HG02981 (cell line): Measurements from ENCODE around the gene RETREG2.

Experiments used
- ATAC-seq: cut with Tn5 transposase; IDR thresholded peaks from one replicate; pipeline ENCODE4 v1.9.1; 2021; ENCODE audit warnings: mild to moderate bottlenecking, moderate library complexity; ENCODE audit not compliant: unreplicated experiment

The RETREG2 gene

GRCh38 chr2:219177552-219178376 is at the start of gene RETREG2:
RETREG2 (plus strand) TSS chr2:219178275; CDS start chr2:219178353, 78 bp downstream.
- ATAC-seq: peak; percentile 39

- ATAC-seq: no peak
These were observed 49.7 kb upstream of the RETREG2 start for GRCh38 chr2:219128396-219128795.

- ATAC-seq: no peak
These were observed 48.5 kb upstream of the RETREG2 start for GRCh38 chr2:219129589-219129988.

- no peak for ATAC-seq
These were observed 46.7 kb upstream of the RETREG2 start for GRCh38 chr2:219131327-219131726.

DNA sequence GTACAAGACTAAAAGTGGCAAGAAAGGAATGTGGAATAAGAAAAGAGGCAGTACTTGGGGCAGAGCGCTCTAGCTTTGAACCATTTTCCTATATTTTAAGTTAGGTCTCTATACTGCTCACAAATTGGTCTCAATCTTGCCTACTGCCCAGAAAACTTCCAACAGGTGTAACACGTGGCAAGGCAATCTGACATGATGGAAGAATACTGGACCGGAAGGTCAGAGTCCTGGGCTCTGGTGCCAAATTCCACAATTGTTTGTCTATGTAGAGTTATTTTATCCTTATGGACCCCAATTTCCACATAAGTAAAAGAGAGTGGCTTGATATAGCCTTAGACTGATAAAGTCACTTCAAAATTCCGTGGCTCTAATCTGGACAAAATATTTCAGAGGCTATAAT is 46.3 kb upstream of the RETREG2 start:
- no peak for ATAC-seq

GRCh38 chr2:219133976-219134375 is 44.1 kb upstream of the RETREG2 start:
- ATAC-seq: no peak

DNA sequence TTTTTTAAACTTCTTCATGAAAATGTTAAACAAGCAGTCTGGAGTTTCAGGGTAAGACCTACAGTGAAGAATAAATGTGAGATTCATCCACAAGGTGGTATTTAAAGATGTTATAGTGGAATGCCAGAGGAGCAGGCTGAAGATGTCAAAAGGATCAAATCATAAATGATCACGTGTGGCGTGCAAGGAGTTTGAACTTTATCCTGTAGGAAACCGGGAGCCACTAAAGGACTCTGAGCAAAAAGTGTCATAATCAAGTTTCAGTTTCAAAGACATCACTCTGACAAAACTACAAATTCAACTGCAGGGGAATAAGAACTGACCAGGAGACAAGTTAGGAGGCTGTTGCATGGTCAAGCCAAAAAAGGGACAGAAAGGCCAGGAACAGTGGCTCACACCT is 37.4 kb upstream of the RETREG2 start:
- no peak for ATAC-seq

DNA sequence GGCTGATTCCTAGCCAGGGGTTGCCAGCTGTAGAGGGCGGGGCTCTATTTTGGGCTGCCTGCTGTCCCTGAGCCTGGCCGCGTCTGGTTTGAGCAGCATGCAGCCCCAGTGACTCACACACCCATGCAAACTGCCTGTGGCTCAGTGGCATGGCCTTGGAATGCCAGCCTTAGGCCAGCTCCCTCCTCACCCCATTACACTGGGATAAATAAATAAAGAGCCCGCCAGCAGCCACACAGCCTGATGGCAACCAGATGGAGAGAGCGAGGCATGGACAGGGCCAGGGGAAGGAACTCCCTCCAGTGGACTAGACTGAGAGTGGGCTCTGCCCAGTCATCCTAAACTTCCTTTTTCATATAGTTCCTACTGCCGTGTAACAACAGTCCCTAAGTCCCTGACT is 35.7 kb upstream of the RETREG2 start:
- no peak for ATAC-seq

- no peak for ATAC-seq
These were observed 28.4 kb upstream of the RETREG2 start for GRCh38 chr2:219149667-219150066.

- ATAC-seq: no peak
These were observed 22.9 kb upstream of the RETREG2 start for GRCh38 chr2:219155054-219155644.

DNA sequence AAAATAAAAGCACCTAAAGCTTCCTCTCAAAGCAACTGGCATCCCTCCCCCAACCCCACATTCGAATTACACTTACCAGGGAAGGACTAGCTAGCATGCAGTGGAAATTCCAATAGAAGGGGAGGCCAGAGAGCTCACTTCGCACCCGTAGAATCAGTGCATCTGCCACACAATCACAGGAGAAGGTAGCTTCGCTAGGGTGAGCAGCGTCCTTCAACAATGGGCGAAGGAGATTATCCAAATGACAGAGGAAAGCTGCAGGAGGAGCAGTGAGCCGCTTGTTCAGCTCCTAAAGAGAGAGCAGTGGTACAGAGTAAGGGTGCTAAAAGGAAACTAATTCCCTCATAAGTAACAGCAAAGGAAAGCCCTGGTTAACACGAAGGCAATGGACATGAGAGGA is 20.7 kb upstream of the RETREG2 start:
- no peak for ATAC-seq

DNA sequence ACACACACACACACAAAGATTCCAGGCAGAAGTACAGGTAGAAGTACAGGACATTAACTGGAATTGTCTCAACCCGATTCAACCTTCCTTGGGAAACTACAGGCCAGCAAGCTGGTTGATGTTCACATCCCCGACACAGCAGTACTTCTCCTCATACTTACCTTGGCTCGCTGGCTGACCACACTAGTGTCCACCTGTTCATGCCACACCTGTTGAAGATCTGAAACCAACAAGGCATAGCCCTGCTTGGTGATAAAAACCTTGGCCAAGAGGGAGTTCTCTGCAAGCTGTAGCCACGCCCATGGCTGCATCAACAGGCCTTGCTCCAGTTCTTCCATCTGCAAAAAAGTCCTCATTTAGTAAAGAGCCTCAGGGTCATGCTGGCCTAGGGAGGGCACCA is 20.1 kb upstream of the RETREG2 start:
- no peak for ATAC-seq

DNA sequence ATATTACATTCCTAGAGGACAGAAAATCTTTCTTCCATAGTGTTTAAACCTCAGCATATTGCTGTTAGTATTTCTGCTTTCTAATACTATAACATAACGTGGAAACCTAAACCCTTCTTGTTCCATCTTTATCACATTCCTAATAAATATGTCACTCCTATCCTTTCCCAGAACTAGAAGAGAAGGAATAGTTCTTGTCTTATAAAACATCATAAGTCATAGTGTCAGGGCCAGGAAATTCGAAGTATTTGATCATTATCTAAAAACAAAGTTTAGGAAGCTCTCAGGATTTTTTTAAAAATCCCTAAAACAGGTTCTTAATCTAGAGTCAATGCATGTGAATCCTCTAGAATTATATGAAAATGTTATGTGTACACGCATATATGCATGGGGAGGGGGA is 19.5 kb upstream of the RETREG2 start:
- no peak for ATAC-seq

- ATAC-seq: peak; percentile 2
These were observed 18.3 kb upstream of the RETREG2 start for GRCh38 chr2:219159771-219160185.

DNA sequence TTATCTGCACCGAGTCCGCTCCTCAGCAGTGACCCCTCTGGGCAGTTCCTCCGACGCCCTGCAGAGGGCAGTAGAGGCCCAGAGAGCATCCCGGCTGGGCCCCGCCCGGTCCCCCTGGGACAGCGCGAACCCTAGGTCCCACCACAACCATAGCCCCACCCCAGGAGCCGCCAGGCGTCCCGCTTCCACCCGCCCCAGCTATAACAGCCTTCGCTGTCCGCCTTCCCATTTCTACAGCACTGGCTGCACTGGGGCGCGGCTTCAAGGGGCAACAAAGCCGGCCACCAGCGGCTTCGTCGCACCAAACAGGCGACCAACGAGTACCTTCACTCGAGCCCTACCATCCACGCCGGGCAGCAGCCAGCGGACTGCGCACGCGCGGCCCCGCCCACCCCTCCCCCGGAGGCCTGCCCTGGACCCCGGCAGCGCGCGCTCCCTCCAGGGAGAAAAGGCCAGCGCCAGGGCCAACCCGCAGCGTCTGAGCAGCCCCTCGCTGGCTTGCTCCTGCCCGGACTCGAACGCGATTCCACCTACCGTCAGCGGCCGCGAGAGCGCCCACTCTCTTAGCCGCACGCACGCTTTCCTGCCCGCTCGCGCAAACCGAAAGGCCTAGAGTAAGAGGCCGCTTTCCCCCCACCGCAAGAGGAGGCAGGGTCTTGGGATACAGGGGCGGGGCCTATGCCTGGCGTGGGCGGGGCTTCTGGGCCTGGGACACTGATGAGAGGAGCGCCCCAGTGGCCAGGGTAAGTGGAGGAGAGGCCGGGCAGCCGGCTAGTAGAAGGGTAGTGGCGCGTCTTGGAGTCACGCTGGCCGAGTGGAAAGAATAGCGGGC is 17.7 kb upstream of the RETREG2 start, which contains the start of gene NHEJ1:
Gene NHEJ1, minus strand, starts transcription at position 630 of the 832 bp plus-strand sequence. CDS start 2,453 bp downstream, outside the sequence.
- ATAC-seq: peak; percentile 81

DNA sequence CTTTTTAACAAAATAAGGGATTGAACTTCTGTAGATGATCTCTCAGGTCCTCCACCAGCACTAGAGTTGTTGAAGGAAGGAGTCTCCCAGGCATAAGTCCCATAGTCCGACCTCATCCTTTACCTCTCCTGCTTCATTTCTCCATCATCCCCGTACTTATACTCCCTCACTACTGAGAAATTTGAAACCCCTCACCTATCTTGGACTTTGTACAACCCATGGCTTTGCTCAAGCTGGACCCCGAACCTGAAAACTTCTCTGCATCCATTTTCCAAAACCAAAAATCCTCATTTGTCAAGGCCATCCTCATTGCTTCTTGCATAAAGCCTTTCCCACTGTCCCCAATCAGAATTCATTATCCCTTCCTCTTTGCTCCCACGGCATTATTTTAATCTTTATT is 17.0 kb upstream of the RETREG2 start:
- ATAC-seq: no peak

DNA sequence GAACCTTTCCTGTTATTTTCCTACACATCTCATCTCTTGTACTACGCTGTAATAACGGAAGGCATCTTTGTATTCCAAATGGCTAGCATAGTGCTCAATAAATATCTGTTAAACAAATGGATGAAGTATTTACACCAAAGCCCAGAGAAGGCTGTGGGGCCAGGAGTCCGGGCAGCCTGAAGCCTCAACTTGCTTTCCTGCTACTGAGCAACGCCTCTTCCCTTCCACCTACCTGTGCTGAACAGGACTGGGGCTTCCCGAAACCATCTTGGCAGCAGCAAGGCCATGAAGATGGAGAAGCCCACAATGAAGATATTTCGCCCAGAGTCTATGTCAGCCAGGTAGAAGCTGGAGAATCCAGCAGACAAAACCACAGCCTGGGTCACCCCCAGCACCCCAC is 14.9 kb upstream of the RETREG2 start:
- no peak for ATAC-seq

DNA sequence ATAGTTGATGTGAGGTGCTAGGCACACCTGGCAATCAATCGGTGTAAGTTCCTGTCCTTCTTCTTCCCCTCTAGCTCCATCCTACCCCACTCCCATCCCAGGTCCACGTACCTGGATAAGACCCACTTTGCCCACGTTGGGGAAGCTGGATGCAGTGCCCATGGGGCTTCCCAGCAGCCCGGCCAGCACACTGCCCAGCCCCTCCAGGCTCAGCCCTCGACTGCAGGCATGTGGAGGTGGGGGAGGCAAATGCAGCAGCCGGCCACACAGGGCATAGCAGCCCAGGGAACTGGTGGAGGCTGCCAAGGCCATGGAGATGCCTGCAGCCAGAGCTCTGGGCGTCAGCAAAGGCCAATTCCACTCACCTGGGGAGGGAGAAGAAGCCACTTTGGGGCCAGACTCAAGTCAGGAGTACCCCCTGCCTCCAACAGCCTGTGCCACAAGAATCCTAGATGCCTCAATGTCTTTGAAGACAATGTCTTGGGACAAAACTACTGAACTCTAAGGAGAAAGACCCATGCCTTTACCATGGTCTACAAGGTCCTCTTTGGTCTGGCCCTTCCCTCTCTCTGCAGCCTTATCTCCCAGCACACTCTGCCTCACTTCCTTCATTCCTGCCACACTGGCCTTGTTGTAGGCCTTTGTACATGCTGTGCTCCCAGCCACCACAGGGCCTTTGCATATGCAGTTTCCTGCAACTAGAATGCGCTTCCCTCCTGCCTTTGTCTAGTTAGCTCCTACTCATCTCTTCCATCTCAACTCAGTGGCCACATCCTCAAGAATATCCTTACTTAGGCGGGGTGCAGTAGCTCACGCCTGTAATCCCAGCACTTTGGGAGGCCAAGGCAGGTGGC is 12.8 kb upstream of the RETREG2 start:
- ATAC-seq: no peak

DNA sequence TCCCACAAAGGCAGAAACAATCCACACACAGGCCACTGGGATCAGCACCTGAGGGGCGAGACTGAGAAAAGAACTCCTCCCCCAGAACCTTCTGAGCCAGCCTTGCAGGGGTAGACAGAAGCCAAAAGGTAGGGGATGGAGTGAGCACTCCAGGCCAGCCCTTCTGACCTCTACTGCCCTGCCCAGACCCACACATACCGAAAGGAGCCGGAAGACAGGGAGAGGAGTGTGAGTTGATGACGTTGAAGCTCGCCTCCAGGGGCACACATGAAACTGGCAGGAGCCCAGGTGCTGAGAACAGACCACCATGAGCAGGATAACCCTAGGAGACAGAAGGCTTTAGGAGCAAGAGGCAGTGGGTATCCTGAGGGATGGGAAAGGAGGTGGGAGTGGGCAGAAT is 10.1 kb upstream of the RETREG2 start:
- no peak for ATAC-seq

GRCh38 chr2:219168526-219168925 is 9.5 kb upstream of the RETREG2 start:
- no peak for ATAC-seq

DNA sequence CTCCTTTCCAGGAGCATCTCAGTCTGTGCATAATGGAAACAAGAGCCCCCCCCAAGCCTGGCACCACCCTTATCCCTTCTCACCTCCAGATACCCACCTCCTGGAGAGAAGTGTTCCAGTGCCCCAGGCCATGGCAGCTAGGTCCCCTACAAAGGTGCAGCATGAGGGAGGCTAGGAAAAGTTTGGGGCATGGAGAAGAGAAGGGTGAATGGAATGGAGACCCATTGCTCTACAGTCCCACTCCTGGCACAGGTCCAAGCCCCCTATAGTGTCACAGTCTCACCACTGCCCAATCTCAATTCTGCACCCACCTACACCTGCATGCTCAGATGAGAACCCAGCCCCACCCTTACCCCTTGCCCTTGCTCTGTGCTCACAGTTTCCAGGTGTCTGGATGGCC is 9.1 kb upstream of the RETREG2 start:
- no peak for ATAC-seq
